Measurements from ENCODE around the gene CDC34.
A peak's percentile ranks its signal among the peaks of the same experiment; 100 is the strongest.

Gene CDC34

GRCh38 chr19:589693-590395, 58.3 kb downstream of the CDC34 start, which contains the start of gene HCN2:
Gene HCN2, plus strand, starts transcription at chr19:589881. Its CDS starts 65 bp downstream, at chr19:589946.
- no peak for DNase-seq

GRCh38 chr19:590396-590745, 58.8 kb downstream of the CDC34 start:
- DNase-seq = peak; percentile 37

DNA sequence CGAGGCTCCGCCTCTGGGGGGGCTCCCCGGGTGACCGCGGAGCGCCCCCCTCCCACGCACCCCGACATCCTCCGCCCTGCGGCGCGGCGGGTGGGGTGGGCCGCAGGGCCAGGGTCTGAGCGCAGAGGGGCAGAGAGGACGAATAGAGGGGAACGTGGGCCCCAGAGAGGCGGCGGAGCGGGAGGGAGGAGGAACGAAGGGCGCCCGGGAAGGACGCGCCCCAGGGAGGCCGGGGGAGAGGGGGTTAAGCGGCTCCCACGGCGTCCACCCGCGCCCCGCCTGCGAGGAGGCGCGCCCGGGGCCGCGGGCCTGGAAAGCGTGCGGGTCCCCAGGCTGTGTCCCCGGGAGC, 59.2 kb downstream of the CDC34 start:
- DNase-seq = no peak

DNA sequence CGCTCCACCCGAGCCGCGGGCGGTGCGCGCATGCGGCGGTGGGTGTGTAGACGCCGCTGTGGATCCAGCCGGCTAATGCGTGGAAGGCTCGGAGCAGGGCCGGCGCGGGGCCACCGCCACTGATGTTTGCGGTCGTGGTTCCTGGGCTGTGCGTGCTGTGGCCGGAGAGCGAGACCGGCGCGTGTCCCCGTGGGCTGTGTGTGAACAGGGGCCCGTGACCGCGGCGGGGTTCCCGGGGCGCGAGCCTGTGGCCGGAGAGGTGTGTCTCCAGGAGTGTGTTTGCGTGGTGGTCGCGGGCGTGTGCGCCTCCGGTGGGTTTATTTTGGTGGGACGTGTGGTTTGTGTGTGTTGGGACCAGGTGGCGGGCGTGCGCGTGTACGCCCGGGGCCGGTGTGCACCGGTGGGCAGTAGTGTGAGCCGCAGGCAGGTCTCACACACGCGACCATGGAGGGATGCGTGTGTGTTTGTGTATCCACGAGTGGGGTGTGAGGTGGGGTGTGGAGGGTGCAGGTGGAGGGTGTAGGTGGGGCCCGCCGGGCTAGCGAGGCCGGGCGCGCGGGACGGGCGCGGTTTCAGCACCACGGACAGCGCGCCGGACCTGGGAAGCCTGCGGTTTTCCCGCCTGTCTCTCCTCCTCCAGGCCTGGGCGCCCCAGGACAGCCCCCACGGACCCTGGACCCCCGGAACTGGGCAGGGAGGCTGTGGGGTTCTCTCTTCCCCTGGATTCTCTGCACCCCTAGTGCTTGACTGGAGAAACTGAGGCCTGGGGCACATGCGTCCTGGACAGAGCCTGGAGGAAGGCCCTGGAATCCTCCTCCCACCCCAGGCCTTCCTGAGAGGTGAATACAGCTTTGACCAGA, 59.8 kb downstream of the CDC34 start:
- DNase-seq = no peak
